SU-DHL-6 (cell line): ENCODE measurements around the gene ATF6.

Source experiments
- CTCF ChIP-seq: fragments of 200-600 bp; sonication (generic); IDR thresholded peaks from one replicate; pipeline ENCODE4 v1.5.1; 2017; ENCODE audit warnings: antibody characterized with exemption, mild to moderate bottlenecking, low read length, moderate library complexity; ENCODE audit not compliant: insufficient read depth, poor library complexity, severe bottlenecking
- EZH2phosphoT487 ChIP-seq: fragments of 200-600 bp; sonication (generic), shearing (Covaris generic); conservative IDR thresholded peaks from 2 replicates; pipeline ENCODE4 v1.6.1; 2018; ENCODE audit warnings: mild to moderate bottlenecking, antibody characterized with exemption, low read length, moderate library complexity, mixed read lengths

GRCh38 chr1:161970633-161971032, 204.5 kb downstream of the ATF6 start:
- TF ChIP-seq CTCF (no peak), EZH2phosphoT487 (no peak)
